Stimulated activated CD4-positive, alpha-beta T cell treated with anti-CD3 and anti-CD28 coated beads, Interleukin-12 subunit alpha, Interleukin-12 subunit beta, amount 100 ng/mL, for 4 hours (primary cell): ENCODE measurements around the gene HIVEP2.

ENCODE experiments used
- DNase-seq: peaks from one replicate; pipeline ENCODE4 v3.0.0-alpha.2; 2020

Gene HIVEP2

GRCh38 chr6:142857796-142858555, 87.0 kb downstream of the HIVEP2 start:
- DNase-seq: no peak

- no peak for DNase-seq
These were observed 87.7 kb downstream of the HIVEP2 start for GRCh38 chr6:142857233-142857761.

GRCh38 chr6:142856624-142857232, 88.2 kb downstream of the HIVEP2 start:
- no peak for DNase-seq

- DNase-seq: no peak
These were observed 88.9 kb downstream of the HIVEP2 start for GRCh38 chr6:142855893-142856623.

- DNase-seq: no peak
These were observed 90.1 kb downstream of the HIVEP2 start for GRCh38 chr6:142854589-142855488.

GRCh38 chr6:142853244-142854180, 91.5 kb downstream of the HIVEP2 start:
- no peak for DNase-seq

GRCh38 chr6:142851601-142852000, 93.4 kb downstream of the HIVEP2 start:
- DNase-seq: no peak

GRCh38 chr6:142850679-142851423, 94.1 kb downstream of the HIVEP2 start:
- DNase-seq: no peak

- no peak for DNase-seq
These were observed 96.0 kb downstream of the HIVEP2 start for GRCh38 chr6:142848976-142849375.

GRCh38 chr6:142848156-142848555, 96.8 kb downstream of the HIVEP2 start:
- DNase-seq: no peak

GRCh38 chr6:142846883-142847287, 98.1 kb downstream of the HIVEP2 start:
- no peak for DNase-seq

- no peak for DNase-seq
These were observed 98.5 kb downstream of the HIVEP2 start for GRCh38 chr6:142846459-142846831.

GRCh38 chr6:142845624-142846458, 99.1 kb downstream of the HIVEP2 start:
- DNase-seq: no peak

- DNase-seq: no peak
These were observed 99.8 kb downstream of the HIVEP2 start for GRCh38 chr6:142845143-142845571.

- DNase-seq: no peak
These were observed 100.8 kb downstream of the HIVEP2 start for GRCh38 chr6:142844065-142844755.

- no peak for DNase-seq
These were observed 101.6 kb downstream of the HIVEP2 start for GRCh38 chr6:142843361-142843760.

GRCh38 chr6:142842418-142843261, 102.3 kb downstream of the HIVEP2 start:
- no peak for DNase-seq

- DNase-seq: no peak
These were observed 103.1 kb downstream of the HIVEP2 start for GRCh38 chr6:142841915-142842314.
